Cardiac muscle cell (in vitro differentiated cells and primary cell): ENCODE results near the gene CMIP. TPM values are rescaled to one million over a fixed set of nuclear protein-coding genes. Genes with fewer than 3 reads are reported as not detected.

Source experiments
- DNase-seq, 2 donors: peaks; one replicate each; pipeline versions ENCODE4 v3.0.0 to v3.0.0-alpha.2; 2010 to 2017; ENCODE audit warnings: low read depth in 1 of 2, low spot score in 1 of 2
- H3K27ac ChIP-seq: fragments of 200-600 bp; sonication (generic); 2 replicates; pipeline ENCODE4 v1.5.1; 2016
- H3K27me3 ChIP-seq: fragments of 200-600 bp; sonication (generic); 2 replicates; pipeline ENCODE4 v1.6.0; 2016; ENCODE audit warnings: control low read depth
- H3K36me3 ChIP-seq: fragments of 200-600 bp; sonication (generic); 2 replicates; pipeline ENCODE4 v1.5.1; 2016; ENCODE audit warnings: control low read depth
- H3K4me1 ChIP-seq: fragments of 200-600 bp; sonication (generic); 2 replicates; pipeline ENCODE4 v1.8.1; 2017; ENCODE audit warnings: low read depth, mild to moderate bottlenecking, mixed run types
- H3K4me3 ChIP-seq: fragments of 200-600 bp; sonication (generic); 2 replicates; pipeline ENCODE4 v1.5.1; 2016; ENCODE audit warnings: mild to moderate bottlenecking
- H3K9me3 ChIP-seq: fragments of 200-600 bp; sonication (generic); 2 replicates; pipeline ENCODE4 v1.5.1; 2017; ENCODE audit warnings: low read depth, mild to moderate bottlenecking, control low read depth
- CTCF ChIP-seq: IDR thresholded peaks from 2 replicates; pipeline ENCODE4 v1.5.1; 2012; ENCODE audit warnings: low read depth, mild to moderate bottlenecking, low read length
- polyA plus RNA-seq: library from polyadenylated mRNA; unstranded; fragments of >200 nt; fragmentation: Nextera tagmentation; extraction: Ambion mirVana; gene quantifications from 2 replicates; pipeline ENCODE4 v1.2.1, GENCODE V29; 2016
- total RNA-seq: library from RNA; depleted of rRNA; stranded (reverse); fragments of >200 nt; gene quantifications from 2 replicates; pipeline ENCODE4 v1.2.3, GENCODE V29; 2016

CMIP gene
- total and polyA plus RNA-seq, 2 experiments from 2014 or later = 1.8 to 22.2 TPM

DNA sequence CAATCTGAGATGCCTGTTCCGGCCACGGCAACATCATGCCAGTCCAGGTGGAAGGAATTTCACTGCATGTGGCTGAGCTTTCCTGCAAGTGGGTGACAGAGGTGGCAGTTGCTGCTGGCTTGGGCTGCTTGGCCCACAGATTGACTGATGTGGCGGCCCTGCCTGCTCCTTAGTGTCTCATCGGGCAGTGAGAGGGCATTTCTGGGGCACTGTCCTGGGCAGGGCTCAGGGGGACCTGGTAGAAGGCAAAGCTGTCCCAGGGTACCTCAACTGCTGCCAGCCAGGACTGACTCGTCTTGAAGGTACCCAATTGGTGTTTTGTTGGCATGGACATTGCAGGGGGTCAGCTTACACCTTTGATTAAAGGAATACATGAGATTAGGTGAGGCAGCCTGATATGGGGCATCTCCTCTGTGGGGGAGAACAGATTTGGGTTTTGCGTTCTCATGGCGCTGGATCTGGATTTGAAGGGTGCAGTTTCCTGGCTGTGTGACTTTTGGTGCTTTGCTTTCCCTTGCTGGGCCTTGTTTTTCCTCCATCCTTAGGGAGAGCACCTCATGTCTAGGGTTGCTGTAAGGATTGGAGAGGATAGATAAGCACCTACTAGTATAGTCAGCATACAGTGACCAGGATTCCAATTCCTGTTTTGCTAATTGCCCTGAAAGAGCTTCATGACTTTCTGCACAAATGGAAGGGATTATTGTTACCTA, 5.4 kb downstream of the CMIP start:
- no peaks in the 10 kb centered on the region for H3K27me3 ChIP-seq
- no peak overlapping the region for H3K4me3 ChIP-seq
- DNase-seq = no peak
- no peak overlapping the region for H3K27ac ChIP-seq
- no peak for TF ChIP-seq CTCF
- no peaks in the 10 kb centered on the region for H3K9me3 ChIP-seq
- H3K4me1 ChIP-seq = peaks cover 27% of the 10 kb centered on the region
- no peaks in the 10 kb centered on the region for H3K36me3 ChIP-seq

GRCh38 chr16:81450783-81451491, 6.3 kb downstream of the CMIP start:
- DNase-seq = no peak
- no peak for TF ChIP-seq CTCF
- Histone ChIP-seq H3K27me3 (no peaks in the 10 kb centered on the region), H3K9me3 (no peaks in the 10 kb centered on the region), H3K4me3 (no peak overlapping the region), H3K4me1 (peaks cover 27% of the 10 kb centered on the region), H3K27ac (no peak overlapping the region), H3K36me3 (no peaks in the 10 kb centered on the region)

- H3K36me3 ChIP-seq = no peaks in the 10 kb centered on the region
- H3K27ac ChIP-seq = peak overlapping the region; percentile 42
- H3K9me3 ChIP-seq = no peaks in the 10 kb centered on the region
- no peak overlapping the region for H3K4me3 ChIP-seq
- no peak for TF ChIP-seq CTCF
- peak in 1 of 2 donors; percentile 36 for DNase-seq
- H3K27me3 ChIP-seq = no peaks in the 10 kb centered on the region
- H3K4me1 ChIP-seq = peaks cover 21% of the 10 kb centered on the region
These were observed 7.4 kb downstream of the CMIP start for GRCh38 chr16:81451753-81452680.

GRCh38 chr16:81453091-81453728, 8.6 kb downstream of the CMIP start:
- no peak overlapping the region for H3K27ac ChIP-seq
- DNase-seq = no peak
- H3K4me3 ChIP-seq = no peak overlapping the region
- H3K27me3 ChIP-seq = no peaks in the 10 kb centered on the region
- peaks cover 9% of the 10 kb centered on the region for H3K4me1 ChIP-seq
- H3K9me3 ChIP-seq = no peaks in the 10 kb centered on the region
- TF ChIP-seq CTCF = no peak
- no peaks in the 10 kb centered on the region for H3K36me3 ChIP-seq

DNA sequence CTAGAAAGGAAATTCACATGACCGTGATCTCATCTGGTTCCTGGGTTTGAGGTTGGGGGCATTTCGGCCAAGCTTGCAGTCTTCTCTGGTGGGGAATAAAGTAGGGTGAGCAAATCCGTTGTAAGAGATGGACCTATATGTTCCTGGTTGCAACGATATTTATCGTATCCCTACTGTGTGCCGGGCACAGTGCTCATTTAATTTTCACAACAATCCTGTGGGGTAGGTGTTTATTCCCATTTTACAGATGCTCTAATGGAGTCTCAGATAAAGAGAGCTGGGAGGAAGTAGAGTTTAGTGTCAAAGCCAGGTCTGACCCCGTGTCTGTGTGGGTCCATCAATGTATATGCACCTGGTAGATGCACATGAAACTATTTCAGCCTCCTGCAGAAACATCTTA, 9.4 kb downstream of the CMIP start:
- Histone ChIP-seq H3K27ac (no peak overlapping the region), H3K9me3 (no peaks in the 10 kb centered on the region), H3K4me3 (no peak overlapping the region), H3K36me3 (no peaks in the 10 kb centered on the region), H3K4me1 (peaks cover 8% of the 10 kb centered on the region), H3K27me3 (no peaks in the 10 kb centered on the region)
- no peak for DNase-seq
- no peak for TF ChIP-seq CTCF
